IPS-NIHi7 (cell line): ENCODE results near the gene CENPP.

Source experiments
- DNase-seq: peaks from one replicate; pipeline ENCODE4 v3.0.0; 2012; ENCODE audit warnings: mixed read lengths; ENCODE audit errors: extremely low spot score

CENPP gene

DNA sequence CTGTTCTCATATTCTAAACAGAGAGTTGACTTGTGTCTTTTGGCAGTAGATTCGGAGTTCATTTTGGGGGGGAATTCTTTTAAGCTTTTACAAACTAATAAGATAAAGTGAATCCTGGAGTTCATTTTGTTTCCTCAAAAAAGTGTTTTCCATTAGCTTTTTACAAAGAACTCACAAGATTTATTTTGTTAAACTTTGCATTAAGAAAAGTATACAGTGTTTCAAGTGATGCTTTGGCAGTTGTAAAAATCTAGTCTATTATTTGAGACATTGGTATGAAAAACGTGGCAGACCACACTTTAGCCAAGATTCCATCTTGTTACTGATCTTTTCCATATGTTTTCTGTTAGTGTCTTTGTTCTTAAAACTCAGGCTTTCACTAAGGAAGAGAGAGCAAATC is 99.7 kb downstream of the CENPP start:
- no peak for DNase-seq

DNA sequence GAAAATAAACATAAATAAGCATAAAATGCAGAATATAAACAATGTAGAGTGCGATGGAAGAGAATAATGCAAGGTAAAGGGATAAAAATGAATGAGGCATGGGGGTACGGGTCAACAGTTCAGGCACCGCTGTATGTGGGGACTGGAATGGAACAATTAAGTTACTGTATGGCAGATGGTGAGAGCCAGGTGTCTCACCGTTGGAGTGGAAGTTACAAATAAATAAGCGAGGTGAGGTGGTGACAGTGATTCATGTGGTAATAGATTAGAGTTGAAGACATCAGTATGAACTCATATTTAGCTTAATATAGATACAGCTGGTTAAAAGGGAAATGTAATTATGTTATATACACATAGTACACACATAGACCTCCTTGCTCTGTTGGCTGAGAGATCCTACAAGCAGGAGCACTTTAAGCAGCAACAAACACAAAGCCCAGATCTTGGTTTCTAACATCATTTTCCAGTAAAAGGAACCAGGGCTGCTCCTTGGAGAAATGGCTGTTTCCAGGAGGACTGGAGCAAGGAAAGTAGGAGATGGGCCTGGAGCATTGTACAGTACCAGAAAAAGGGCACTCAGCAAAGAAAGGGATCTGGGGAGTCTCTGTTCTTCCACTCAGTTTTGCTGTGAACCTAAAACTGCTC is 100.9 kb downstream of the CENPP start:
- no peak for DNase-seq

DNA sequence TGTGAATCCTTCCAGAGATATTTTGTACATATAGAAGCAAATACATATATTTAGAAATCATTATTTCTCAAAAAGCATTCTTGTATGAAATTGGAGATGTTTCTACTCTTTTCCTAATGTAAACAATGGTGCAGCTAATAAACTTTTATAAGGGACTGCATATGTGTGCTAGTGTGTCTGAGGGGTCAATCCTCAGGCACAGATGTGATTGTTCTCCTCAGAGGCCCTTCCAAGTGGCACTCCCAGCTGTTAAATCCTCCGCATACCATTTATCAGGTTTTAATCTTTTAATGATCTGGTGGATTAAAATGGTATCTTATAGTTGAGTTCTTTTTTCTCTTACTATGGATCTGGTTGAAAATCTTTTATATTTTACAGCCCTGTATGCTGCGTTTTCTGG is 104.1 kb downstream of the CENPP start:
- DNase-seq: no peak

DNA sequence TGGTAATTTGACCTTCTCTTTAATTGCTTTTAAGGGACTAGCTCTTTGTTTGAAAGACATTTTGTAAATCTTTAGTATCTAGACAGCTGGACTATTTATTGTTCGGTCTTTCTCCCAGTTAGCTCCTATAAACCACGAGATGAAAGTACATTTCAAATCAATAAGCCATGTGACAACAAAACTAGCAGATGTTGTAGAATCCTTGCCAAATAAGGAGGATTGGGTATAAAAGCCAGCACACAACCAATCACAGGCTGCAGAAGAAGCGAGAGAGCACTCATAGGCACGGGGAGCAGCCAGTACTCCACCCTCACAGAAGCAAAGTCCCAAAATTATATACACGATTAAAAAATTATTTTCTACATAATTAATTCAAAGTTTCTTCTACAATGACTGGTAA is 106.6 kb downstream of the CENPP start:
- no peak for DNase-seq

DNA sequence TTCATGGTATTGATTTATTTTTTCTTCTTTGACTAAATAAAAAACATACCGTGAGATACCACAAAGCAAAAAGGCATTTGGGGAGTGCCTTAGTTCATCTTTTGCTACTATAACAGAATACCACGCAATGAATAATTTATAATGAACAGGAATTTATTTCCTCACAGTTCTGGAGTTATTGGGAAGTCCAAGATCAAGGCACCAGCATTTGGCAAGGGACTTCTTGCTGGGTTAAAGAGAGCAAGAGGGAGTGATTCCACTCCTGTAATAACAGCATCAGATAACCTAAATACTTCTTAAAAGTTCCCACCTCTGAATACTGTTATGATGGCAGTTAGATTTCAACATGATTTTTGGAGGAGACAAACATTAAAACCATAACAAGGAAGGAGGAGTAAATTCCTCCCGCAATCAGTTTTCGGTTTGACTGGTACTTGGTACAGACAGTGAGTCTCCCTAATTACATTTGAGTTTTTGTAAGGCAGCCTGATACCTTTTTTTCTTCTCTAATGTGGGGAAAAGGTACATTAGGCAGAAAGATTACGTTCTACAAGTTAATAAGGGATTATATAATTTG is 107.3 kb downstream of the CENPP start:
- DNase-seq: no peak

DNA sequence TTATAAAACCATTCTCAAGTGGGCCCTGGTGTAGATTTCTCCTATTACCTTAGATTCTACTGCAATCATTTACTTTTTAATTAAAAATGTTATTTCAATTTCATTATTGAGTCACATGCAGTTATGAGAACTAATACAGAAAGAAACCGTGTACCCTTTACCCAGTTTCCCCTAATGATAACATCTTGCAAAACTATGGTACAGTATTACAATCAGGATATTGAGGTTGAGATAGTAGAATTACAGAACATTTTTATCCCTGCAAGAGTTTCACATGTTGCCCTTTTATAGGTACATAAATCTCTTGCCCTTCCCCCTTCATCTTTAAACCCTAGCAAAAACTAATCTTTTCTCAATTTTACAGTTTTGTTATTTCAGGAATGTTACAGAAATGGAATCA is 109.5 kb downstream of the CENPP start:
- DNase-seq: no peak

DNA sequence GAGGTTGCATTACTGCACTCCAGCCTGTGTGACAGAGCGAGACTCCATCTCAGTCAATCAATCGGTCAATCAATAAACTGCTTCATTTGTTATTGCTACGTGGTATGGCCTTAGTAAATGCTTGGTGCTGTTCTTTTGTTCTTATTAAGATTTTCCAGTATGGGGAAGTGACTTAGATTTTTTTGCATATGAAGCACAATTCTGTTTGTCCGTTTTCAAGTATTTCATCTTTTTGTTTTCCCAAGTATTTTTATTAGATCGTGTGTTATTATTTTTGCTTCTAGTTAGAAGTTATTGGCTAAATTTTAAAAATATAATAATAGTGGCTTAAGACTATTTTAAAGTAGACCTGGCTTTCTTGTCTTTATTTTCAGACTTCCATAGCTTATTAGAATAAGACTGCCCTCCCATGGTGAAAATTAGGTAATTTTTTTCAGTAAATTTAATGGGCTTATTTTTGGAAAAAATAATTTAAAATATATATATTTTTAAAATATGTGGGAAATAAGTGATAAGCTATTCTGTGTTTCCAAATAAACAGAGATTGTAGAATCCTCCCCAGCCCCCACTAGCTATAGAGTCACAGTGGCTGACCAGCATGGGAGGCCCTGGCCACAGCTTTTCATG is 113.3 kb downstream of the CENPP start:
- DNase-seq: no peak

DNA sequence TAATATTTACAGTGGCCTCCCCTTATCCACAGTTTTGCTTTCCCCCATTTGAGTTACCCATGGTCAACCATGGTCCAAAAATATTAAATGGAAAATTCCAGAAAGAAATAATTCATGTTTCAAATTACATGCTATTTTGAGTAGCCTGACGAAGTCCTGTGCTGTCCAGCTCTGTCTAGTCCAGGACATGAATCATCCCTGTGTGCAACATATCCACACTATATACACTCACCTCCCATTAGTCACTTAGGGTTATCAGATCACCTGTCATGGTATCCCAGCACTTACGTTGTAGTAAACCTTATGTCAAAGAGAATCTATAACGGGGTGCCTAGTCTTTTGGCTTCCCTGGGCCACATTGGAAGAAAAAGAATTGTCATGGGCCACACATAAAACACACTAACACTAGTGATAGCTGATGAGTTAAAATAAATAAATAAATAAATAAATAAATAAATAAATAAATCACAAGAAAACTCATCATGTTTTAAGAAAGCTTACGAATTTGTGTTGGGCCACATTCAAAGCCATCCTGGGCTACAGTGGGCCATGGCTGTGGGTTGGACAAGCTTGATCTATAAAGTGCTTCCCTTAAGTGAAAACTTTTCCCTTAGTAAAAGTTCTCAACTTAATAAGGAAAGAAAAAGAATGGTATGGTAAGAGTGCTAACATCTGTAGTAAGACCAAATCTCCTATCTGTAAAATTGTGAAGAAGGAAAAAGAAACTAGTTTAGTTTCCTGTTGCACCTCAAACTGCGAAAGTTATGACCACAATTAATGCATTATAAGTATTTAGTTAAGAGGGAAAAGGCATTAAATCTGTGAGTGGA is 114.4 kb downstream of the CENPP start:
- DNase-seq: no peak

DNA sequence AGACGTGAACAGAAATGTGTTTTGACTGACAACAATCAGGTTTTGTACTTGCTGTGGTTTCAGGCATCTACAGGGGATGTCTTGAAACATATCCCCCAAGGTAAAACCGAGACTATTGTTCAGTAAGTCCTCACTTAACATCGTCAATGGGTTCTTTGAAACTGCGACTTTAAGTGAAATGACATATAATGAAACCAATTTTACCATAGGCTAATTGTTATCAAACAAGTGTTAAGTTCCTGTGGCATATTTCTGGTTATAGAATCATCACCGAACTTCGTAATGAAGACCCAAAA is 114.9 kb downstream of the CENPP start:
- no peak for DNase-seq

DNA sequence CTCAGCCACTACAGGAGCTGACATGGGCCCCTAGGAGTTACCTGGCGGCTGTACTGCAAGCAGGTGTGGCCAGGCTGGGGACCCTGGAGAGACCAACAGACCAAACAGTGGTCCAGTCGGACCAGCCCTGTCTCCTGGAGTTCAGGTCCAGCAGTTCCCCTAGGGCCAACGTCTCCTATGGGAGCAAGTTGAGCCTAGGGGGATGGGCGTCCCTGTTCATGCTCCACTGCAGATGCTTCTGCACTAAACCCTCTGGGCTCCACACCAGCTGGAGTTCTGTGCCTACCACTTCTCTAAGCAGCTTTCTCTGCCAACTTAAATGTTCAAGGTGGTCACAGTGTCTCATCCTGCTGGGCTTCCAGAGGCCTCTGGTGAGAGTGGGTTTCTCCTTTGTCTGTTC is 119.1 kb downstream of the CENPP start:
- DNase-seq: no peak

DNA sequence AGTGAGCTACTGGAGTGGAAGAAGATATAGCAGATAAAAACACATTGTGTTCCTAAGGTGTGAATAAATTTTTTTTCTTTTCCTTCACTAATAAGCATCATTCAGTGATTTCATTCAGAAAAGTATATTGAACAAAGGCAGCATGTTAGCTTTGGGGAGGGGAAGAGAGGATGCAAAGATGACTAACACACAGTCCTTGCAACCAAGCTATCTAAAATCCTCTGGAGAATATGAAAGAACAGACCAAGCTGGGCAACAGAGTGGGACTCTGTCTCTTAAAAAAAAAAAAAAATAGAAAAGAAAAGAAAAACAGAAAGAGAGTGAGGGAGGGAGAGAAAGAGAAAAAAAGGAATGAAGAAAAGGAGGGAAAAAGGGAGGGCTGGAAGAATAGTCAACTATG is 120.8 kb downstream of the CENPP start:
- DNase-seq: no peak

DNA sequence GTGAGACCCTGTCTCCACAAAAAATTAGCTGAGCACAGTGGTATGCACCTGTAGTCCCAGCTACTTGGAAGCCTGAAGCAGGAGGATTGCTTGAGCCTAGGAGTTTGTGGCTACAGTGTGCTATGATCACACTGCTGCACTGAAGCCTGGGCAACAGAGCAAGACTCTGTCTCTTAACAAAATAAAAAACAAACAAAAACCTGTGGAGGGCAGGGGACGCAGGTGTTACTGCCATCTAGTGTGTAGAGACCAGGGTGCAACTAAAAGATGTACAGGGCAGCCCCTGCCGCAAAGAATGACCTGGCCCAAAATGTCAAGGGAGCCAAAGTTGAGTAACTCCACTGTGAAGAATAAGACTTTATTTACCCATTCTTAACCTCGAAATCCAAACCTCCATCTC is 129.5 kb downstream of the CENPP start:
- peak; percentile 56 for DNase-seq

DNA sequence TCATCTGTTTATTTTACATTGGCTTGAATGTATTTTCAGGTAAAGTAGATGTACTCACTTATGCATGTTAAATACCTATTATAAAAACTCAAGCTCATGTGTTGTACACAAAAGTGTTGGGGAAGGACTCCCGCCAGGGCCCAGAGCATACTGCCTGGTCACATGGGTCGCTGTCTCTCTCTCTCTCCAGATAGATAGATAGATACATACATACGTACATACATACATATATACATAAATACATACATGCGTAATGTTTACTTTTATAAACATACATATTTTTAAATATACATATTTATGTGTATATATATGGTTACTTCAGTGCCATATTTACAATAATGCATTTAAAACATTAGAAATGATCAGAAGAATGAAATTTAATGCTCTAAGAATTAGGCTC is 131.8 kb downstream of the CENPP start:
- DNase-seq: no peak

DNA sequence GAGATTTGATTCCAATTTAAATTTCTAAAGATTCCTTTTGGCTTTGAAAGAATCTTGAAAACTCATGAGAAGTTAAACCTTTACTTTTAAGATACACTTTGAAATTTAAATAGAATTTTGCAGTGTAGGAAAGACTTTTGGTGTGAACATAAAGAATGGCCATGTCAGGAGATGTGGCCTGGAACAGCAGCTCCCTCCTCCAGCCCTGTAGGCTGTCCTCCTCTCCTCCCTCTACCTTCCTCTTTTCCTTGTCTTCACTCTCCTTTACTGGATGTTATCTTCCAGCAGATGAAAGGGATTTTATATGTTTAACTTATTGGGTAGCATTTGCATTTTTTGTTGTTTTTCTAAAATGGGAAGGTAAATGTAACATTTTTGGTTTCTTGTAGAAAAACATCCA is 137.6 kb downstream of the CENPP start:
- no peak for DNase-seq

DNA sequence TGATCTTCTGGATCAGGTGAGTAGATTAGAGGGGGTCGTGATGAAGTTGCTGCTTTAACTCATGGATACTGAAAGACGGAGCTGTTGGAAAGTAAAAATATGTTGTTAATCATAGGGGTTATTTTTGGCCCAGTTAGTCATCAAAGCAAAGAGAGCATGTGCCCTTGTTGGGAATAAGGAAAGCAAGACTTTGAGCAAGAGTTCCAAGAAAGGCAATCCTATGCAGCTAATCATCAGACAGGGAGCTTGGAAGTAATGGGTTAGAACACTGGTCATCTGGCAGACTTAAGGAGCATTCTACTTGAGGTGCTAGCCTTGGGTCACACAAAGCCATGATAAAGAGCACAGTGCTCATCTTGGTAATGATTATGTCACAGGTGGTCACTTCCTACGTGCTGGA is 138.2 kb downstream of the CENPP start:
- no peak for DNase-seq

DNA sequence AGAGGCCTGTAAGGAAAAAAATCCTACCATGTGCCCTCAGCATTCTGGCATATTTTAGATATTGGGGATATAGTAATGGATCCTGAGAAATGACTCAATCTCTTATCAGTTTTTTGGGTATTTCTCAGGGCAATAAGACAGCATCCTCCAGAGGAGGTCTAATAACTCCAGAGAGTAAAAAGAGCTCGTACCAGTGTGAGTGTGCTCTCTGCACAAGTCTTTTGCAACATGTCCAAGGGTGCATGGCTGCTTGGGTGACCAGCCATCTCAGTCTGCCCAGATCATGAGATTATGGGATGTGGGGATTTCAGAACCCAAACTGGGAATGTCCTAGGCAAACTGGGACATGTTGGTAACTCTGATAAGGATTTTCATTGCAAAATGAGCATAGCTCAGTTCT is 141.3 kb downstream of the CENPP start:
- no peak for DNase-seq

DNA sequence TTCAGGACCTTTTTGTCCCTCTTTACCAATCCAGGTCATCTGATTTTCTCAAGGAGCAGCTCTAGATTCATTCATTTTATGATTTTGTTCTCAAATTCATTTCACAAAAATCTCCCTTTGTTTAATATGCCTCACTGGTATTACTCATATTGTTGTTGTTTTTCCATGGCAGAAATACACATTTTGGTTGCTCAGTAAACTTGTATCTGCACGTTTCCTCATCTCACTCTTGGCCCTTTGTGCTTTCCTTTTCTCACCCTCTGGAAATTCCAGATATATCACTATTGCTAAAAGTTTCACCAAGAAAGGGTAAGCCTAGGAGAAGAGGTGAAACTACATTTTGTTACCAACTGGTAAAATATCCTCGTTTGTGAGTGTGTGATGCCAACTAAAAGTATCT is 141.8 kb downstream of the CENPP start:
- DNase-seq: no peak

DNA sequence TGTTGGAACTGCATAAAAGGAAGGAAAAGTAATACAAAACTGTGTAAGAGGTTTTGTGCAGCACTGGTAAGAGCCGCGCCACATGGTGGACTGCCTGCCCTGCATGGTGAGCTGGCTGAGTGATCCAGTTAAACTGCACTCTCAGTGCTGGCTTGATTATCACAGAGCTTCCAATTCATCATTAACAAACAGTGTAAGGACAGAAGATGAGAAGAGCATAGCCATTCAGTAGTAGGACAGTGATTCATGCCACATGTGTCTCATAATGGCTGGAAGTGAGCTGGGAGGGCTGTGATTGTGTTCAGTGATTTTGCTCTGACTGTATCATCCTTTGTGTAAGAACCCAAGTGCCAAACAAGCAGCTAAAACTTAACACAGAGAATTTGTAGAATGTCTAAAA is 142.5 kb downstream of the CENPP start:
- DNase-seq: no peak

DNA sequence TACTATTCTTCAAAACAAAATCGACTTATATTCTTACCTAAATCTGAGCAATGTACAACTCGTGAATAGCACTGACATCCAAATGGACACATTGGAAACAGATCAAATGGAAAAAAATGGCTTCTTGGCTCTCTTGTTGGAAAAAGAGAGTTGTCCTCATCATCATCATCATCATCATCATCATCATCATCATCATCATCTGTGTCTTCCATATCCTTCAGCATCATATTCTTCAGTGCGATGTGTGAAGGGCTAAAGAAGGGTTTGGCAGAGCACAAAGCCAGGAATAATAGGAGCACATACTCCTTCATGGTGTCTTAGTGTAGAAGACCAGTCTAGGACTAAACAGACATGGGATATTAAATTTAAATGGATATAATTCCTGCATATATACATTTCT is 148.8 kb downstream of the CENPP start:
- no peak for DNase-seq

DNA sequence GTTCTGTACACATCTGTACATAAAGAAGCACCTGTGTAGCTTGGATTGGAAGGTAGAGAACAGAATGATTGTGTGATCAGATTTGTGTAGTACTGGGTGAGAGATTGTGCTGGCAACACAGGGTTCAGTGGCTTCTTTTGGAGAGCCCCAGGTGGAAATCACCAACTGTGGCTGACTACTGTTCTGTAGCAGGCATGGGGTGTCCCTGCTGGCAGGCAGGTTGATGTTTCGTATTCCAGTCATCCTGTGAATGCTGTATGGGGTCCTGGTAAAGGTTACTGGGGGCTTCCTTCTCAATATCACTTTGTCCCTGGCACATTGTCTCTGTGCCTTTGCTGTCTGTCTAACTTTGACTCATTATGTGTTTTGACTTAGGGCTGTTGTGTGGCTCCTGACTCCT is 151.2 kb downstream of the CENPP start:
- no peak for DNase-seq

DNA sequence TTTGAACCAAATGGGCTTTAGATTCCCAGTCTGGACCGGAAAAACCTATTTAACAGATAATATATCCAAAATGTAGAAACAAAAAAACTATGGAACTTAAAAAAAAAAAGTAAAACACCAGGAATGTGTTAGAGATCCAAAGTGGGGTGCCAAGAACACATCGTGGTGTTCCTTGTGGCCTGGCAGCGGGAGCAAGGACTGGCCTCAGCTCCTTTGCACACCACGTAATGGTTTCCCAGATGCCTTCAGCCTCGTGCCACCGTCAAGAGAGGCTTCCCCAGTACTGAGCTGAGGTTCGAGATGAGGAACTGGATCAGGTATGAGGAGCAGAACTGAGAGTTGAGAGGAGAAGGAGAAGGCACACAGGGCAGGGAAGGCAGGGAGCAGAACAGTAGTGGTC is 153.0 kb downstream of the CENPP start:
- no peak for DNase-seq

DNA sequence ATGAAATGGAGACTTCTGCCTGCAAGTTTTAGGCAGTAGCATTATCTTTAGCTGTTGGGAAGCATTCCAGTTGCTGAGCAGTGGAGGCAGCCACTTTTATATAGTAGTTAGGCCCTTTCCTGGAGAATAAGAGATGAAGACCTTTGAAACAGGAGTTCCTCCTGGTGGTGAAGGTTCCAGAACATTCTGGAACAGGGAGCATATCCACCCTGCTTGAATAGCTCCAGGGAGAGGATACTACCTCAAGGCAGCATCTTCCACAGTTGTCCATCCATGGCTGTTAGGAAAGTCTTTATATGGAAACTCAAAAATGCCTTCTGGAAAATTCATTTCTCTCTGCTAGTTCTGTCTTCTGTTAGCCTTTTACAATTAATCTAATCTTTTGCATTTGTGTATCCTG is 153.6 kb downstream of the CENPP start:
- DNase-seq: no peak

DNA sequence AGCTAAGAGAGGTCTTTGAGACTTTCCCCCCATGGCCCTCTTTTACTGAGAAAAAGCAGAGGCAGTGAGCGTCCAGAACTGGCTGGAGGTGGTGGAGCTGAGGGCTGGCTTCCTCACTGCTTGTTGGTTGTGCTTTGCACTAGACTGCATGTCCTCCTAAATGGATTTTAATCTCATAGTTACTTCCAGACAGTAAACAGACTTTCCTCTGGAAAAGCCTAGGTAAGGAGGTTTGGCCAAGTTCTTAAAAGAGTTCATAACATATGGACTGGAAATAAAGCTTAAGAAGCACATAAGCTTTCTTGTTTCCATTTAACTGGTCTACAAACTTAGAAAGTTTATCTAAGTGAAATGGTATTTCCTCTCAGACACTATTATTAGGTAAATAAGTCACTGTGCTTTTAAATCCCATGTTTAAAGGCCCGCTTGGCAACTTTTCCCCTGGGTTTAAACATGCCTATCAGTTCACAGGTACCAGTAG is 154.6 kb downstream of the CENPP start:
- DNase-seq: no peak
